ENCODE measurements around the gene TNFSF10. TPM values are rescaled to one million over a fixed set of nuclear protein-coding genes. Genes with fewer than 3 reads are reported as not detected.

The TNFSF10 gene
- polyA plus RNA-seq, 1 of the 3 experiments (the other 2 are of a cell fraction) = 0.10 TPM

- Histone ChIP-seq H4K20me1 (ENCODE audit: insufficient read depth) (no peaks in the 10 kb centered on the region), H3K27ac (ENCODE audit: low read depth in 2 of 2, low read length in 1 of 2) (no peak overlapping the region), H3K4me2 (no peak overlapping the region), H3K9me2 (no peaks in the 10 kb centered on the region), H3K9ac (no peak overlapping the region), H3K79me2 (ENCODE audit: insufficient read depth) (no peaks in the 10 kb centered on the region), H2AFZ (ENCODE audit: low read depth) (no peak overlapping the region), H3K27me3 (ENCODE audit: insufficient read depth) (no peaks in the 10 kb centered on the region), H3K36me3 (replicated peaks in 1 of 2; ENCODE audit: control insufficient read depth in 1 of 2, insufficient read depth in 2 of 2, low read length in 1 of 2) (no peaks in the 10 kb centered on the region), H3K4me1 (ENCODE audit: control insufficient read depth in 1 of 2, insufficient read depth in 2 of 2, low read depth in 1 of 2, low read length in 1 of 2) (no peaks in the 10 kb centered on the region; a peak in 2 of 4 replicates), H3F3A (replicated peaks; ENCODE audit: insufficient read depth) (no peaks in the 10 kb centered on the region), H3K4me3 (ENCODE audit: low read depth in 2 of 2, low read length in 1 of 2) (no peak overlapping the region), H3K9me3 (no peaks in the 10 kb centered on the region)
- no peak for DNase-seq
- TF ChIP-seq RFX5 (IDR thresholded peaks at IDR 0.05; ENCODE audit: low read length) = no peak
- no peak for TF ChIP-seq CTCF (IDR thresholded peaks at IDR 0.05)
- TF ChIP-seq EP300 (IDR thresholded peaks at IDR 0.05; ENCODE audit: borderline replicate concordance in 1 of 2, low read depth in 1 of 2, low read length in 1 of 2) = no peak
- TF ChIP-seq EZH2phosphoT487 (IDR thresholded peaks at IDR 0.05; ENCODE audit: borderline replicate concordance, low read depth) = no peak
- TF ChIP-seq ELF1 (IDR thresholded peaks at IDR 0.05) = no peak
- TF ChIP-seq, protein P1, sequence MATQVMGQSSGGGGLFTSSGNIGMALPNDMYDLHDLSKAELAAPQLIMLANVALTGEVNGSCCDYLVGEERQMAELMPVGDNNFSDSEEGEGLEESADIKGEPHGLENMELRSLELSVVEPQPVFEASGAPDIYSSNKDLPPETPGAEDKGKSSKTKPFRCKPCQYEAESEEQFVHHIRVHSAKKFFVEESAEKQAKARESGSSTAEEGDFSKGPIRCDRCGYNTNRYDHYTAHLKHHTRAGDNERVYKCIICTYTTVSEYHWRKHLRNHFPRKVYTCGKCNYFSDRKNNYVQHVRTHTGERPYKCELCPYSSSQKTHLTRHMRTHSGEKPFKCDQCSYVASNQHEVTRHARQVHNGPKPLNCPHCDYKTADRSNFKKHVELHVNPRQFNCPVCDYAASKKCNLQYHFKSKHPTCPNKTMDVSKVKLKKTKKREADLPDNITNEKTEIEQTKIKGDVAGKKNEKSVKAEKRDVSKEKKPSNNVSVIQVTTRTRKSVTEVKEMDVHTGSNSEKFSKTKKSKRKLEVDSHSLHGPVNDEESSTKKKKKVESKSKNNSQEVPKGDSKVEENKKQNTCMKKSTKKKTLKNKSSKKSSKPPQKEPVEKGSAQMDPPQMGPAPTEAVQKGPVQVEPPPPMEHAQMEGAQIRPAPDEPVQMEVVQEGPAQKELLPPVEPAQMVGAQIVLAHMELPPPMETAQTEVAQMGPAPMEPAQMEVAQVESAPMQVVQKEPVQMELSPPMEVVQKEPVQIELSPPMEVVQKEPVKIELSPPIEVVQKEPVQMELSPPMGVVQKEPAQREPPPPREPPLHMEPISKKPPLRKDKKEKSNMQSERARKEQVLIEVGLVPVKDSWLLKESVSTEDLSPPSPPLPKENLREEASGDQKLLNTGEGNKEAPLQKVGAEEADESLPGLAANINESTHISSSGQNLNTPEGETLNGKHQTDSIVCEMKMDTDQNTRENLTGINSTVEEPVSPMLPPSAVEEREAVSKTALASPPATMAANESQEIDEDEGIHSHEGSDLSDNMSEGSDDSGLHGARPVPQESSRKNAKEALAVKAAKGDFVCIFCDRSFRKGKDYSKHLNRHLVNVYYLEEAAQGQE (IDR thresholded peaks at IDR 0.05; ENCODE audit: low read depth, low read length) = no peak
- no peak for TF ChIP-seq SMC3 (IDR thresholded peaks at IDR 0.05; ENCODE audit: low read depth, low read length)
- TF ChIP-seq, protein P2, sequence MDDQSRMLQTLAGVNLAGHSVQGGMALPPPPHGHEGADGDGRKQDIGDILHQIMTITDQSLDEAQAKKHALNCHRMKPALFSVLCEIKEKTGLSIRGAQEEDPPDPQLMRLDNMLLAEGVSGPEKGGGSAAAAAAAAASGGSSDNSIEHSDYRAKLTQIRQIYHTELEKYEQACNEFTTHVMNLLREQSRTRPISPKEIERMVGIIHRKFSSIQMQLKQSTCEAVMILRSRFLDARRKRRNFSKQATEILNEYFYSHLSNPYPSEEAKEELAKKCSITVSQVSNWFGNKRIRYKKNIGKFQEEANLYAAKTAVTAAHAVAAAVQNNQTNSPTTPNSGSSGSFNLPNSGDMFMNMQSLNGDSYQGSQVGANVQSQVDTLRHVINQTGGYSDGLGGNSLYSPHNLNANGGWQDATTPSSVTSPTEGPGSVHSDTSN (IDR thresholded peaks at IDR 0.05) = no peak
- no peak for TF ChIP-seq YY1 (IDR thresholded peaks at IDR 0.05; ENCODE audit: low read depth)
- ChIA-PET CTCF (no interaction called here), POLR2A (no interaction called here)
- 72% methylated on average over 4 of the region's 4 CpGs for whole genome bisulfite sequencing (ENCODE audit: low lambda C conversion rate)
These were observed 7.9 kb downstream of the TNFSF10 start for GRCh38 chr3:172515130-172515918.

DNA sequence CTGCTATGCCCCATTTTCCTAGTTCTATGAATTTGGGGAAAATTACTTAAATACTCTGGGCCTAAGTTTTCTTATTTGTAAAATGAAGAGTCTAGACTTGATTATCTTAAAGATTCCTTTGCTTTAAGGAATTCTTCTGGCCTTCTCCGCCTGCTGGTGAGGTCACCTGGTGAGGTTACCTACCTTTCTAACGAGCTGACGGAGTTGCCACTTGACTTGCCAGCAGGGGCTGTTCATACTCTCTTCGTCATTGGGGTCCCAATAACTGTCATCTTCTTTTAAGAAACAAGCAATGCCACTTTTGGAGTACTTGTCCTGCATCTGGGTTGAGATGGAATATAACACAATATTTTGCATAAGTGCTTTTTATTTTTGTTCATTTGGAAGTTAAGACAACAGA, 8.6 kb downstream of the TNFSF10 start:
- POLR2A ChIA-PET = no interaction called here
- no peak overlapping the region for H3K4me3 ChIP-seq (ENCODE audit: low read depth in 2 of 2, low read length in 1 of 2)
- no peak overlapping the region for H2AFZ ChIP-seq (ENCODE audit: low read depth)
- no peaks in the 10 kb centered on the region for H3K9me3 ChIP-seq
- no peaks in the 10 kb centered on the region for H3K9me2 ChIP-seq
- CTCF ChIA-PET = no interaction called here
- no peak for TF ChIP-seq USF2 (IDR thresholded peaks at IDR 0.05; ENCODE audit: borderline replicate concordance, low read depth, low read length)
- no peak for TF ChIP-seq POLR2AphosphoS5 (IDR thresholded peaks at IDR 0.05; ENCODE audit: low read depth, low read length)
- TF ChIP-seq FOXJ3 (CRISPR knock-in tag; IDR thresholded peaks at IDR 0.05) = no peak
- no peak for TF ChIP-seq GABPA (IDR thresholded peaks at IDR 0.05; ENCODE audit: low read depth)
- TF ChIP-seq CTCF (IDR thresholded peaks at IDR 0.05) = no peak
- TF ChIP-seq RCOR1 (IDR thresholded peaks at IDR 0.05; ENCODE audit: low read length) = no peak
- TF ChIP-seq, protein P3, sequence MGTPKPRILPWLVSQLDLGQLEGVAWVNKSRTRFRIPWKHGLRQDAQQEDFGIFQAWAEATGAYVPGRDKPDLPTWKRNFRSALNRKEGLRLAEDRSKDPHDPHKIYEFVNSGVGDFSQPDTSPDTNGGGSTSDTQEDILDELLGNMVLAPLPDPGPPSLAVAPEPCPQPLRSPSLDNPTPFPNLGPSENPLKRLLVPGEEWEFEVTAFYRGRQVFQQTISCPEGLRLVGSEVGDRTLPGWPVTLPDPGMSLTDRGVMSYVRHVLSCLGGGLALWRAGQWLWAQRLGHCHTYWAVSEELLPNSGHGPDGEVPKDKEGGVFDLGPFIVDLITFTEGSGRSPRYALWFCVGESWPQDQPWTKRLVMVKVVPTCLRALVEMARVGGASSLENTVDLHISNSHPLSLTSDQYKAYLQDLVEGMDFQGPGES (IDR thresholded peaks at IDR 0.05; ENCODE audit: low read depth, low read length) = no peak
- no peaks in the 10 kb centered on the region for H3K36me3 ChIP-seq (replicated peaks in 1 of 2; ENCODE audit: control insufficient read depth in 1 of 2, insufficient read depth in 2 of 2, low read length in 1 of 2)
- H3K4me2 ChIP-seq = no peak overlapping the region
- H3K27me3 ChIP-seq (ENCODE audit: insufficient read depth) = no peaks in the 10 kb centered on the region
- H3K79me2 ChIP-seq (ENCODE audit: insufficient read depth) = no peaks in the 10 kb centered on the region
- no peak for DNase-seq
- no peaks in the 10 kb centered on the region; a peak in 2 of 4 replicates for H3K4me1 ChIP-seq (ENCODE audit: control insufficient read depth in 1 of 2, insufficient read depth in 2 of 2, low read depth in 1 of 2, low read length in 1 of 2)
- no peaks in the 10 kb centered on the region for H4K20me1 ChIP-seq (ENCODE audit: insufficient read depth)
- H3K9ac ChIP-seq = no peak overlapping the region
- no peaks in the 10 kb centered on the region for H3F3A ChIP-seq (replicated peaks; ENCODE audit: insufficient read depth)
- H3K27ac ChIP-seq (ENCODE audit: low read depth in 2 of 2, low read length in 1 of 2) = no peak overlapping the region
- 90% methylated on average over 4 of the region's 4 CpGs for WGBS (ENCODE audit: low lambda C conversion rate)
